Islet of Langerhans (tissue), 1 donor: ENCODE data around the gene TMEM74B.
"Not testable (repeated sequence)": the region's sequence is repeated elsewhere in the genome, so short reads cannot be mapped to it uniquely, and the experiment has no call there.

ENCODE experiments used
- FAIRE-seq: peaks from one replicate; lab custom pipeline; 2011; peaks lifted over from hg19 to GRCh38; lab: Jason Lieb, UNC

Gene TMEM74B

DNA sequence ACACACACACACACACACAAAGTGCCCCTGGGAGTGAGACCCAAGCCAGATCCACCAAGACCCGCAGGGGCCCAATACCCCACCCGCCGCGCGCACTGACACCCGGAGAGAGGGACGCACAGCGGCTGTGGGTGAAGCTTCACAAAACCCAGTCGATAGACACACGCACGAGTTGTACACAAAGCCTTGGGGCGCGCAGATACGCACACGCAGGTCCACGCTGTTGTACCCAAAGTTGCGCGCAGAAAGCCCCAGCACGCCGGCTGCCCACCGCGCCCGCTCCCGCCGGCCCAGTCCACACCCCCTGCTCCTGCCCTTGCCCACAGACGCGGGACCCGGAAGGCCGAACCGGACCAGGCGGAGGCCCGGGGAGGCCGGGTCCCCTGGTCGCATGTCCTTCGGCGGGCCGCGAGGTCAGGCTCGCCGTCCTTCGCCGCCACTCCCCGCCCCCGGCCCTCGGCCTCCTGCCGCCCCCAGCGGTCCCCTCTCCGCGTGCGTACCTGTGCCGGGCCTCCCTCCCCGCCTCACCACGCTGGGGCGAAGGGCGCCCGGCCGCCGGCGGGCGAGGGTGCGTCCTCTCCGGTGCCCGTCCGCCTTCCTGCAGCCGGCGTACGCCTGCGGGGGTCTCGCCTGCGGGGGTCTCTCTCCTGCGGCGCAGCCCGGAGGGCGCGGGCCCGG lies at the start of gene TMEM74B:
Gene TMEM74B (minus strand): TSS at position 344 of the 678 bp plus-strand sequence. CDS start 1,180 bp downstream, outside the sequence.
- no peak for FAIRE-seq

- no peak for FAIRE-seq
Measured at GRCh38 chr20:1232286-1233111, 47.7 kb upstream of the TMEM74B start.

GRCh38 chr20:1229541-1229940 lies 44.8 kb upstream of the TMEM74B start:
- FAIRE-seq, result no peak

- no peak for FAIRE-seq
Measured at GRCh38 chr20:1225783-1226654, 41.2 kb upstream of the TMEM74B start, which contains the start of gene RAD21L1. RAD21L1 (plus strand) TSS chr20:1226044; CDS start chr20:1228454, 2,410 bp downstream.

DNA sequence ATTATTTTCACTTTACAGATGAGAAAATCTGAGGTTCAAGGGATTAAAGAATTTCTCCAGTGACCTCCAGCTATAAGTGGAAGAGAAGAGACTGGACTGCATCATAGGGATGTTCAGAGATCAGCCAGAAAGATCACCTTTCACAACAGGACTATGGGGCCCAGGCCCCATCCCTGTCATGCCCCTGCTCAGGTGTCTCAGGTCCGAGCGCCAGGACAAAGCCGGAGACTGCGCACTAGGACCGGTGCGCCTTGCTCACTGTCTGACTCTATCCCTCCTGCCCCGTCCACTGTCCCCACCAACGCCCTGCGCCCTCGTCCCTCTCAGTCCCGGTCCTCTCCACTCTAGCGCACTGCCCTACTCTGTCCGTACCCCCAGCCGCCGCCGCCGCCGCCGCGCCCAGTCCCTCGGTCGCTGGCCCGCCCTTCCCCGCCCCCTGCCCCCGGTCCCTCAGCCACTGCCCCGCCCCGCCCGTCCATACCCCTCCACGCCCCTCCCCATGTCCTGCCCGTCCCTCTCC lies 40.5 kb upstream of the TMEM74B start:
- no peak for FAIRE-seq

GRCh38 chr20:1224205-1224890 lies 39.6 kb upstream of the TMEM74B start:
- FAIRE-seq, result no peak

GRCh38 chr20:1222750-1223149 lies 38.0 kb upstream of the TMEM74B start:
- not testable (repeated sequence) for FAIRE-seq

DNA sequence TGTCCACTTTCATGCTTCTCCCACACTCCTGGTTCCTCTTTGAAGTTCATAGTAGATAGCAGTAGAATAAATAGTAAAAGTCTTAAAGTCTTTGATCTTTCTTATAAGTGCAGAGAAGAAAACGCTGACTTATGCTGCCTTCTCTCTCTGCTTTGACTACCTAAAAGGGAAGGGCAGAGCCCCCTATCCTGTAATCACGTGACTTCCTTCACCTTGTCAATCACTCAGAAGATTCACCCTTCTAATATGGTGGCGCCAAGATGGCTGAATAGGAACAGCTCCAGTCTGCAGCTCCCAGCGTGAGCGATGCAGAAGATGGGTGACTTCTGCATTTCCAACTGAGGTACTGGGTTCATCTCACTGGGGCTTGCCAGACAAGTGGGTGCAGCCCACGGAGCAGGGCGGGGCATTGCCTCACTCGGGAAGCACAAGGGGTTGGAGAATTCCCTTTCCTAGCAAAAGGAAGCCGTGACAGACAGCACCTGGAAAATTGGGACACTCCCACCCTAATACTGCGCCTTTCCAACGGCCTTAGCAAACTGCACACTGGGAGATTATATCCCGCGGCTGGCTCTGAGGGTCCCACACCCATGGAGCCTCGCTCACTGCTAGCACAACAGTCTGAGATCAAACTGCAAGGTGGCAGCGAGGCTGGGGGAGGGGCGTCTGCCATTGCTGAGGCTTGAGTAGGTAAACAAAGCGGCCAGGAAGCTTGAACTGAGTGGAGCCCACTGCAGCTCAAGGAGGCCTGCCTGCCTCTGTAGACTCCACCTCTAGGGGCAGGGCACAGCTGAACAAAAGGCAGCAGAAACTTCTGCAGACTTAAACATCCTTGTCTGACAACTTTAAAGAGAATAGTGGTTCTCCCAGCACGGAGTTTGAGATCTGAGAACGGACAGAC lies 32.0 kb upstream of the TMEM74B start:
- FAIRE-seq, result not testable (repeated sequence)

DNA sequence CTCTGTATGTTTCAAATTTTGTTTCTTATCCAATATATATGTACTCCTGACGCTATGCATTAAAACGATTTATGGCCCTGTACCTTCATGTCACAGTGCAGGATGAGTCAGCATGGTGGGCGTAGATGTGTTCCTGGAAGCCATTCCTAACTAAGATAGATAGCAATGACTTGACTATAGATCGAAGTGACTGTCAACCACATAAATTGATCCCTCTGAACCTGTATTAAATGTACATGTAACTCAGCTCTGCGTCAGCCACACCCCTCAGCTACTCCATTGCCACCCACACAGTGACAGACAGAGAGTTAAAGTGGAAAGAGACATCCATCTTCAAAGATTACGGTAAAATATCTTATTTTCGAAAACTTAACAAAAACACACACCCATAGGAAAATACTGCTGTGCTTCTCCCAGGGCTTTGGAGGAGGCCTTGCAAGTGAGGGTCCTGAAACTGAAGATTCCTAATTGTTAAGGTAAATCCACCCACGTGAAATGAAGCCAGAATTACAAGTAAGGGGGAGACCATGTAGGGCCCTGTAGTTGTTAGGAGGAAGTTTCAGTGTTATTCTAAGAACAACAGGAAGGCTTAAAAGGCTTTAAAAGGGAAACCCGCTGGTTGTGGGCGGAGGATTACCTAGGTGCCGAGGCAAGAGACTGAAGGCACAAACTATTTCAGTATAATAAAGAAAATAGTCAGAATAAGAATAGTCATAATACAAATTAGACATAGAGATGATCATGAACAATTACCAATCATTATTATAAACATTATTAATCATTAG lies 30.8 kb upstream of the TMEM74B start:
- no peak for FAIRE-seq

GRCh38 chr20:1214838-1215261 lies 30.1 kb upstream of the TMEM74B start:
- FAIRE-seq, result no peak

GRCh38 chr20:1212607-1213396 lies 28.0 kb upstream of the TMEM74B start:
- FAIRE-seq, result no peak

DNA sequence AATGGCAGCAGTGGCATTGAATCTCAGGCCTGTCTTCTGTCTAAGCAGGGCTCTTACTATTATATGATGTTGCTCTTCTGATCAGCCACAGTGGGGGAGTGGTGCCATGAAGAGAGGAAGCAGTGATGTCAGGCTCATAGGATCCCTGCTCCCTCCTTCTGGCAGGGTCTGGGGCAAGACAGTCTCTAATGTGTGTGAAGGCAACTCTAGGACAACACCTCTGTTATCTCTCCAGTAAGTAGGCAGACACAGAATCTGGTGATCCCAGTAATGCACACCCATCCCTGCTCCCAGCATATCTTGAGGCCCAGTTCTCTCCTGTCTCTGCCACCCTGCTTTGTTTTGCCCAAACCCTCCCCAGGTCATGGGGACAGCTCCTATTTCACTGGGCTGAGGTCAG lies 27.2 kb upstream of the TMEM74B start:
- no peak for FAIRE-seq

GRCh38 chr20:1210501-1210900 lies 25.7 kb upstream of the TMEM74B start:
- FAIRE-seq, result no peak

DNA sequence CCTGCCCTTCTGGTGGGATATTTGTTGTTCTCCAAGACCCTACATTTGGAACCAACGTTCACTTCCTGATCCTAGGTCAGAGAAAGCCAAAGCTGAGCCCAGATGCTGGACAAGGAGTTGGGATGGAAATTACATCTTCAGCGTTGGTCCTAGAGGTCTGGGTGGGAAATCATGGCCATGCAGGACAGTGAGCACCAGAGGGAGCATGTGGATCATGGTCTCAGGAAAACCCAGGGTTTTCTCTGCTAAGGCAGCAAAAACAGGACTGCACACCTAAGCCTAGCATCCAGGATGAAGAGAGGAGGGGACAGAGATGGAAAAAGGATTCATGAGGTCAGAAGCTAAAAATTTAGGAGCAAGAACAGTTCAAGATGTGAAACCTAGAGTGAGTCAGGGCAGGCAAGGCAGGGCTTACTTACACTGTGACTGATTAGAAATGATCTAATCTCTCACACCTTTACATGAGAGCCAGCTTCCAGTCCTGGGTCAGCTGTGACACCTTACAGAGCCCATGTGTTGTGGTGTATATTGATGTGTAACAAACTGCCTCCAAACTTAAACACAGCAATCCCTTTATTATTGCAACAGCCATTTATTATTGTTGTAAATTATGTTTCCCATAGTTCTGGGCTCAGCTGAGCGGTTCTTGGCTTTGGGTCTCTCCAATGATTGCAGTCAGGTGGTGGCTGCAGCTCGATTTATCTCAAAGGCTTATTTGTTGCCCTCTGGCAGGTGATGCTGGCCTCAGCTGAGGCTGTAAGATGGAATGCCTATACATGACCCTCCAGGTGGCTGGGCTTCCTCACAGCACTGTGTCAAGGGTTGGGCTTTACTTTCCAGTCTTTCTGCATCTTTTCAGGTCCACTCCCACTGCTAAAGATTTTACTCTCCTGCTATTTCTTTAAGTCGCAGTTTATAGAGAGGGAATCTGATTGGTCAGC lies 24.9 kb upstream of the TMEM74B start:
- no peak for FAIRE-seq

GRCh38 chr20:1207293-1207878 lies 22.6 kb upstream of the TMEM74B start:
- no peak for FAIRE-seq

- no peak for FAIRE-seq
Measured at GRCh38 chr20:1206366-1207148, 21.8 kb upstream of the TMEM74B start.

- no peak for FAIRE-seq
Measured at GRCh38 chr20:1205802-1206201, 21.0 kb upstream of the TMEM74B start.
